Astrocyte of the hippocampus (primary cell): ENCODE results near the gene MTMR12.
"Not testable (repeated sequence)": the region's sequence is repeated elsewhere in the genome, so short reads cannot be mapped to it uniquely, and the experiment has no call there.

Source experiments
- DNase-seq: peaks from one replicate; pipeline ENCODE4 v3.0.0; 2011; ENCODE audit warnings: low read depth, low spot score

The MTMR12 gene

GRCh38 chr5:32325616-32326015 is 12.9 kb upstream of the MTMR12 start:
- no peak for DNase-seq

DNA sequence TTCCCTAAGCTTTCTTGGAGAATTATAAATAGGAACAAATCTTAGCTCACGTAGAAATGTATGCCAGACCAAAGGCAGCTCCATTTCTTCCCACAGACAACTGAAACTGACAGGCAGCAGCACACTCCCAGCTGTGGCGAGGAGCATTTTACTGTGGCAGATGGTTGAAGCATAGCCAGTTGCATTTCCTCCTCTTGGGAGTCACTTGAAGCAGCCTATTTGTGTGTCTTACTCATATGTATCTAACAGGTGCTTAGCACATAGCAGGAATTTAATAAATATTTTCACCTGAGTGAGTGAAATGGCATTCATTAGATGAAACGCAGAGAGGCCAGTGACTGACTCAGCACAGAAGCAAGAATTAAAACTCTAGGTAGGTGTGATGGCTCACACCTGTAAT is 12.3 kb upstream of the MTMR12 start:
- DNase-seq: peak; percentile 23

GRCh38 chr5:32323741-32324140 is 11.0 kb upstream of the MTMR12 start:
- DNase-seq: no peak

- DNase-seq: no peak
These were observed 10.1 kb upstream of the MTMR12 start for GRCh38 chr5:32322882-32323281.

- not testable (repeated sequence) for DNase-seq
These were observed 9.0 kb upstream of the MTMR12 start for GRCh38 chr5:32321787-32322186.

DNA sequence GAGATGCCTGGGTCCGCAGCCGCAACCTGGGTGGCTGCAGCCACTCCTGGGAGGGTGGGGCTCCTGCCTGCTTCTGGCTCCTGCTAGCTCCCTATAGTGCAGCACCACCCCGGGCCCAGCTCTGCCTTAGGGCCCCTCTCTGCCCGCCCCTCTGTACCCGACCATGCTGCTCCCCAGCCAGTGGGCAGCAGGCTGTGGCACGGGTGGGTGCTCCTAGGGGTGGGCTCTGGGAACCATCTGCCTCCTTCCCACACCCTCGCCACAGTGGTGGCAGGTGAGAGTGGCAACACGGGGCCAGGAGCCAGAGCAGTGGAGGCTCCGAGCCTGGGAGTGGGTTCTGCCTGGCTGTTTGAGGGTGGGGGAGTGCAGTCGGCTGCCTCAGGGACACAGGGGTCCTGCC is 7.8 kb upstream of the MTMR12 start:
- DNase-seq: no peak

DNA sequence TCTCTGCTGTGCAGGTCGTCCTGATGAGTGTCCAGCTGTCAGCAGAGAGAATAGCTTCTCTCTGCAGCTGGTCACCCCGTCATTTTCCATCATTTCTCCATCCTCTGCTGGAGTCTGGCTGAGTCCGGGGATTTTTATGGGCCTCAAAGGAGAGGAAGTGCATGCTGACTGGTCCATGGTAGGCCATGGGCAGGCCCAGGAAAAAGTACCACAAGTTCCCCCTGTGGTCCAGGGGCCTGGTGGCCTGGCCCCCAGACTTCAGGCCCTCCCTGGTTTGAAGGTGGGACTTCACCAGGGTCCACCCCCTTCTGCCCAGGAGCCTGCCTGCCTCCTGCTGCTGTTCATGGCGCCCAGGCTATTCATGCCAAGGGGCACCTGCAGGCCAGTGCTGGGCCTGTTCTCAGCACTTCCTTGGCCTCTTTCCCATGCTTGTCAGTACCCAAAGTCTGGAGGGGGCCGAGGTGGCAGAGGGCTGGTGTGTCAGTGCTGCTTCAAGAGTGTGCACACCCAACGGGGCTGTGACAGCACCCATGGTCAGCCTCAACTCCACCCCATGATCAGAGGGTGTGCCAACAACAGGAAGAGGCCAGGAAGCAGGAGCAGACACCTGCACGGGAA is 7.3 kb upstream of the MTMR12 start:
- no peak for DNase-seq

DNA sequence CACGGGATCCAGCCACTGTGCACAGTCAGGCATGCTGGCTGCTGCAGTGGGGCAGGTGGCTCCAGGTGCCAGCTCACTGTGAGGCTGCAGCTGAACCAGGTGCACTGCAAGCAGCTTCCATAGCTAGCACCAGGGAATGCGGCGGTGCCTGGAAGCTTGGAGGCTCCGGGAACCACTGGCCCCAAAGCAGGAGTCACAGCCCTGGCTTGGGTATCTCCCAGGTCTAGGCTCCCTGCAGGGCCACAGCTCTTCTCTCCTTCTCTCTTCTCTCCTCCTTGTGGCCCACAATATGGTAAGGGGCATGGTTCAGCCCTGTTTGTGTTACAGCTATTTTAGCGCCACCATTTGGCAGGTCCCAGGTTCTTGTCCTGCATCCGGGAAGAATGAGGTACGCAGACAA is 6.7 kb upstream of the MTMR12 start:
- DNase-seq: no peak

GRCh38 chr5:32317041-32317440 is 4.3 kb upstream of the MTMR12 start:
- DNase-seq: no peak

GRCh38 chr5:32315221-32316014 is 2.7 kb upstream of the MTMR12 start:
- no peak for DNase-seq

DNA sequence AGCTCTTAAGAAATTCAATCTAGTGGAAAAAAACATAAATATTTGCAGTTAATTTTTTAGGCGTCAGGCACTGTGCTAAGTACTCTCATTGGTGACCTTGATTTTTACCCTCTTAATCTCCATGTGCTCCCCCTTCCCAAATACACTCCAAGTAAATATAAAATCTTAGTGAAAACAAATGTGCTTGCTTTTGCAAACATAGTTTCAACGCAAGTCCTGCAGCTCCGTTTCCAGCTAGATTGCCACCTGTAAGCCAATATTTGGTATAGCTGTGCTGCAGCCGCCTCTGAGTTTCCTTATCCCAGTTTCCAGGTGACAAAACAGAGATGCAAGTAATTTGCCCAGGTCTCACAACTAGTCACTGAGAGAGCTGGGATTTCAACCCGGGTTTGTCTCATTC is 1.9 kb upstream of the MTMR12 start:
- no peak for DNase-seq

GRCh38 chr5:32314152-32314488 is 1.4 kb upstream of the MTMR12 start:
- DNase-seq: not testable (repeated sequence)

- DNase-seq: peak; percentile 84
These were observed 543 bp downstream of the MTMR12 start for GRCh38 chr5:32312197-32312594.

DNA sequence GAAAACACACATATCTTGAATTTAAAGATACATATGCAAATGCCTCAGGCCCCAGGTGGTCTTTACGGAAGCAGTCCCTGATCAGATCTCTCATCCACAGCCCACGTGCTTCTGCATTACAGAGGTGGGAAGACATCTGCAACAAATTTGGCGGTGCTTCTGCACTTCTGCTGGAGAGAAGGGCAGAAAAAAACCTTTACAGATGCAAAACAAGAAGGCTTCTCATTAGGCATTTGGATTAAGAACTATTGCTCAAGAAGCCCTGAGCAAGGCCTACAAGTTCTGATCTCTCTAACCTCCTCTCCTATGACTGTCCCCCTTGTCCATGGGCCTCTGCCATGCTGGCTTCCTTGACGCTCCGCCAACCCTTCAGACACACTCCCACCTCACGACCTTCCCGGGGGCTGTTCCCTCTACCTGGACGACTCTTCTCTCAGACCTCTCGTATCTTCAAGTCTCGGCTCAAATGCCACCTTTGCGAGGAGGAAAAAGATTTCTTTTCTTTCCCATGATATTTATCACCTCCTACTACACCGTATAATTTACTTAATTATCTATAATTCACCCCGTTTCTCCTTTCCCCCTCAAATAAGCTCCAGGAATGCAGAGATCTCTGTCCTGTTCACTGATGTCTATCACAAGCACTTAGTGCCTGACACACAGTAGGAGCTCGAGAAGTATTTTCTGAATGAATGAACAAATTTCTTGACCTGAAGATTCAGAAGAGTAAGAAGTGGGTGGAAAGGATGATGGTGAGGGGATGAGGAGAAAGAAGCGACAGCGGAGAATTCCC is 1.1 kb downstream of the MTMR12 start:
- peak; percentile 16 for DNase-seq

DNA sequence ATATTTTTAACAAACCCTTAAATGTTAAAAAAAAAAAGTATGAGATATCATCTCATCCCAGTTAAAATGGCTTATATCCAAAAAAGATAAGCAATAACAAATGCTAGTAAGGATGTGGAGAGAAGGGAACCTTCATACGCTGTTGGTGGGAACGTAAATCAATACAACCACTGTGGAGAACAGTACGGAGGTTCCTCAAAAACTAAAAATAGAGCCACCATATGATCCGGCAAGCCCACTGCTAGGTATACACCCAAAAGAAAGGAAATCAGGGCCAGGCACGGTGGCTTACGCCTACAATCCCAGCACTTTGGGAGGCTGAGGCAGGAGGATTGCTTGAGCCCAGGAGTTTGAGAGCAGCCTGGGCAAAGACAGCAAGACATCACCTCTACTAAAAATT is 3.0 kb downstream of the MTMR12 start:
- no peak for DNase-seq

DNA sequence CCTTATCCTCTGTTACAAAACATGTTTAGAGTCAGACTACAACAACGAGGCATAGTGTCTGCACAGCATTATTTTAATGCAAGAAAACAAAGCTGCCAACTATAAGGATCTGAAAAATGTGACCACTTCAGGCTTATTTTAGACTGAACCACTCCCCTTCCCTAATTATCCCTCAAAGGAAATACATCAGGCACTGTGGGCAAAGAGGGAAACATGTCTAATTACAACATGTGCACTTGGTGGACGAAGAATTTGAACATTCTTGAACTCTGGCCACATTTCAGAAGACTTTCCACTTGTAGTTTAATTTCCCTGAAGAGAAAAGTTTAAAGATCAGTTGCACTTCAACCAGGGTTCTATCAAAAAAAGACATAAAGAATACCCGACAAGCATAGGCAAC is 3.8 kb downstream of the MTMR12 start:
- DNase-seq: peak; percentile 61

- DNase-seq: no peak
These were observed 5.0 kb downstream of the MTMR12 start for GRCh38 chr5:32307769-32308194.

DNA sequence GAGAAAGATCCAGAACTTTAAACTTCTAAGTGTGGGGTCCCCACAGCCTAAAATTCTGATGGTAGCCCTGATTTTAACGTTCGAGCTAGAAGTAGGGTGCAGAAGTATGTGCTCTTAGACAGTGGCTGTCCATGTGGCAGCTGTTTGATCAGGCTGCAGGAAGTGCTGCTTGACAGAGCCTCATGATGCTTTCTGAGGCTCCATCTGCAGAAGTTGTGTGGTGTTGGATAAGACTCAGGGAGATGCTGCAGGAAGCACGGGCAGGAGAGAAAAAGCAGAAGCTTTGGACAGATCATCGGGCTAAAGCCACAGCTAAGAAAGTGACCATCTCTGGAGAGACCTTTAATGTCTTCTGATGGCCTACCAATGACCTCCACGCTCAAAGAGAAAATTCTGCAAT is 8.1 kb downstream of the MTMR12 start:
- no peak for DNase-seq

- no peak for DNase-seq
These were observed 9.0 kb downstream of the MTMR12 start for GRCh38 chr5:32303755-32304120.

GRCh38 chr5:32302835-32303754 is 9.6 kb downstream of the MTMR12 start:
- DNase-seq: no peak

DNA sequence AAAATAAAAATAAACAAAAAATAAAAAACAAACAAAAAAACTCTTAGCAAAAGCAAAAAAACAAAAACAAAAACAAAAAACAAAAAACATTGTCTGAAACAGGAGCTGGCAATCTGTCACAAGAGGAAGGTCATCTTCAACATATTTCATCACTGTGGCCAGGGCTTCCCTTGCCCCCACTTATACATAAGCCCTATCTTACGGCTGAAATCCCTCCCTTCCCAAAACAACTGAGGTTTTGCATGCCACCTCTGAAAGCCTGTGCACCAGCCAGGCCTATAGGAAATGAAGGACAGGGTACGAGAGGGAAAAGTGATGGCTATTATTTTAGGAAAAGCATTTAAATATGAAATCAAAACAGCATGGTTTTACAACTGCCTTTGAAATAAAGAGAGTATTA is 10.8 kb downstream of the MTMR12 start:
- no peak for DNase-seq
